ENCODE measurements around the gene FGF21.

DNA sequence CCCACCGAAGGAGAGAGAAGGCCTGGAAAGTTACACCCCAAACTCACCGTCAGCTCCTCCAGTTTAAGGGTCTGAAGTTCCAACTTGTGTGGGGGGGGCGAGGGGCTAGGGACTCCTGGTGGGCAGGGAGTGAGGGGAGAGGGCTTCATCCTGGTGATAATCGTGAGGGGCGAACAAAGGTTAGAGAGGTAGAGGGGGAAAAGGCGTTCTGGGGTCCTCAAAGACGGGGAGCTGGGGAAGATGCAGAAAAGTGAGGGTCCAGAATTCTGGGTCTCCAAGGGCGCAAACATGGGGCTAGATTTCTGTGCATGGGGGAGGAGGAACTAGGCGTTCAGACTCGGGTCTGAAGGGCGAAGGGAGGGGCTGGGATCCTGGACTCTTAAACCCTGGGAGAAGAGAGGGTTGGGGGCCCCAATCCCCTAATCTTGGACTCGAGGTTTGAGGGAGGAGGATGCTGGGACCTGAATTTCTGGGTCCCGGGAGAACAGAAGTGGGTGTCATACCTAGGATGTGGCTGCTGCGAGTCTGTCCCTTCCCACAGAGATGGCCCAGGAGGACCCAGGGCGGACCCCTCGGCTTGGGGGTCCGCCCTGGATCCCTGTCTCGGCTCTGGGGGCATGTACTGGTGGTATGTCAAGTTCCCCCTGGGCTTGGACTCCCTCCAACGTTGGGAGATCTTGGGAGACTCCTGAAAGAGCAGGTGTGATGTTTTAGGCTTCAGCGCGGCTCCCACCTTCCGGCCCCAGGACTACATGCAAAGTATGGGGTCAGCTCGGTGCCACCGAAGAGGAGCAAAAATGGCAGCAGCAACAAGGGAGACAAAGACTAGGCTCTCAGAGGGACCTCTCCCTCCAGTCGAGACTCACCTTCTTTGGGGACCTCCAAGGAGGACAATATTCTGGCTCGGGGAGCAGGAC, 40.3 kb upstream of the FGF21 start:
- TF ChIP-seq POLR2A (IDR thresholded peaks at IDR 0.05; ENCODE audit: low read depth, low read length) (no peak), POLR2AphosphoS5 (IDR thresholded peaks at IDR 0.05; ENCODE audit: low read depth, low read length) (no peak), TAF1 (IDR thresholded peaks at IDR 0.05; ENCODE audit: borderline replicate concordance, low read depth, low read length) (no peak)

All from GM12892 (cell line).